ENCODE measurements around the gene SHC2. TPM values are rescaled to one million over a fixed set of nuclear protein-coding genes. Genes with fewer than 3 reads are reported as not detected.

SHC2 gene
- total RNA-seq, 1 experiment from 2014 or later: 0.18 TPM

DNA sequence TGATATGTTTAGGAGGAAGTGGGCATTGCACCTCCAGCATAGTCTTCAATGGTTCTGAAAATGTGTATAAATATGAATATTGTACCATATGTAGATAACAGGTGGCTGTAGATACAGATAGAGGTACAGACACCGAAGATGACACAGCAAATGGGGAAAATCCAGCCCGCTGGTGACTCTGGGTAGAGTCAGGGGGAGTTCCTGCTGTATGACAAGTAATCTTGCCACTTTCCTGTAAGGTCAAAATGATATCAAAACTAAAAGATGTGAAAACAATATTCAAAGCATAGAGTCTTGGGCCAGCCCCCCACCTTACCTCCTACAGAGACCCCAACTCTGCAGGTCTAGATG, 69.7 kb downstream of the SHC2 start:
- no TSS peak for BruUV-seq (replicated peaks)
- TF ChIP-seq, protein P1, sequence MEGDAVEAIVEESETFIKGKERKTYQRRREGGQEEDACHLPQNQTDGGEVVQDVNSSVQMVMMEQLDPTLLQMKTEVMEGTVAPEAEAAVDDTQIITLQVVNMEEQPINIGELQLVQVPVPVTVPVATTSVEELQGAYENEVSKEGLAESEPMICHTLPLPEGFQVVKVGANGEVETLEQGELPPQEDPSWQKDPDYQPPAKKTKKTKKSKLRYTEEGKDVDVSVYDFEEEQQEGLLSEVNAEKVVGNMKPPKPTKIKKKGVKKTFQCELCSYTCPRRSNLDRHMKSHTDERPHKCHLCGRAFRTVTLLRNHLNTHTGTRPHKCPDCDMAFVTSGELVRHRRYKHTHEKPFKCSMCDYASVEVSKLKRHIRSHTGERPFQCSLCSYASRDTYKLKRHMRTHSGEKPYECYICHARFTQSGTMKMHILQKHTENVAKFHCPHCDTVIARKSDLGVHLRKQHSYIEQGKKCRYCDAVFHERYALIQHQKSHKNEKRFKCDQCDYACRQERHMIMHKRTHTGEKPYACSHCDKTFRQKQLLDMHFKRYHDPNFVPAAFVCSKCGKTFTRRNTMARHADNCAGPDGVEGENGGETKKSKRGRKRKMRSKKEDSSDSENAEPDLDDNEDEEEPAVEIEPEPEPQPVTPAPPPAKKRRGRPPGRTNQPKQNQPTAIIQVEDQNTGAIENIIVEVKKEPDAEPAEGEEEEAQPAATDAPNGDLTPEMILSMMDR (conservative IDR thresholded peaks at IDR 0.05; ENCODE audit: low read depth, low read length): no peak
- TF ChIP-seq EZH2 (IDR thresholded peaks at IDR 0.05; ENCODE audit: low read length, unreplicated experiment): no peak
- no peak for TF ChIP-seq EZH2phosphoT487 (IDR thresholded peaks at IDR 0.05; ENCODE audit: borderline replicate concordance, low read length)
- Histone ChIP-seq H3K9ac (ENCODE audit: low read length) (no peak overlapping the region), H3K36me3 (ENCODE audit: low read depth, low read length) (no peaks in the 10 kb centered on the region), H3K27me3 (ENCODE audit: low read length) (no peaks in the 10 kb centered on the region), H3K4me2 (ENCODE audit: low read length) (no peak overlapping the region), H3K4me3 (ENCODE audit: low read length) (no peak overlapping the region), H3F3A (ENCODE audit: low read length, unreplicated experiment) (no peaks in the 10 kb centered on the region), H4K20me1 (ENCODE audit: low read length) (no peaks in the 10 kb centered on the region), H3K4me1 (ENCODE audit: insufficient read depth, low read length) (no peaks in the 10 kb centered on the region), H3K9me3 (ENCODE audit: low read length) (no peaks in the 10 kb centered on the region), H2AFZ (ENCODE audit: low read length) (no peak overlapping the region), H3K79me2 (ENCODE audit: low read length) (no peaks in the 10 kb centered on the region), H3K9me2 (replicated peaks; ENCODE audit: low read length) (no peaks in the 10 kb centered on the region), H3K27ac (ENCODE audit: low read length) (no peak overlapping the region)
- DNase-seq (no peak), ATAC-seq (no peak)
- POLR2A ChIA-PET (ENCODE audit: unreplicated experiment): no interaction called here
- CTCF ChIA-PET: no interaction called here
- intact Hi-C loops (cut with micrococcal nuclease): no loop called here

DNA sequence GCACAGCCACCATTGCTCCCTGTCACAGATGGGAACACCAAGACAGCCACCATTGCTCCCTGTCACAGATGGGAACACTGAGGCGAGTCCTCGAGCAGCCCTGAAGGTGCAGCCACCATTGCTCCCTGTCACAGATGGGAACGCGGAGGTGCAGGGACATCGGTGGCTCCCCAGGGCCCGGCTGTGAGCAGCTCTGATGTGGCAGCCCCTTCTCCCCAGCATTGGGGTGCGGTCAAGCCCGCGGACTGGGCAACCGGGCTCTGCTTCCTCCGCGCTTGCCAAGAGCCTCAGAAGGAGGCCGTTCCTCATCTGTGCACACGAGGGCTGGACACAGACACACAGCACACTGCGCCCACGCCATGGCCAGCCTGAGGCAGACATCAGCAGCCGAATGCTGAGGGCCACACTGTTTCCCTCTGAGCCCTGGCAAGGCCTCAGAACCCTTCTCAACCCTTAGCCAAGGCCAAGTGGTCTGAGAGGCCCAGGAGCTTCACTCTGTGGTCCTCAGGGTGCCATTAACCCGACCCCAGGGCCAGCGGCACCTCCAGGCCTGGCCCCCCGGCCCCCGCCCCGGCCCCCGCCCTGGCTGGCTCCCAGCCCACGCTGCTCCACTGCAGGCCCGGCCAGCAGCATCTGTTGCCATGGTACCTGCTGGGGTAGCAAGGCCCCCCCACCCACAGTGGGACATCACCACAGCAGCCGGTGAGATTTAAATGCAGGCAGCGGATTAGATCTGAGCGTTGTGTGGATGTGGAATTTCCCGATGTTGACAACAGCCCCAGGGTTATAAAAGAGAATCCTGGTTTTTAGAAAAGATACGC, 70.2 kb downstream of the SHC2 start:
- no peak overlapping the region for H3K4me3 ChIP-seq (ENCODE audit: low read length)
- POLR2A ChIA-PET (ENCODE audit: unreplicated experiment): no interaction called here
- no peak overlapping the region for H3K27ac ChIP-seq (ENCODE audit: low read length)
- H4K20me1 ChIP-seq (ENCODE audit: low read length): no peaks in the 10 kb centered on the region
- no peaks in the 10 kb centered on the region for H3F3A ChIP-seq (ENCODE audit: low read length, unreplicated experiment)
- no peak overlapping the region for H2AFZ ChIP-seq (ENCODE audit: low read length)
- no peak overlapping the region for H3K9ac ChIP-seq (ENCODE audit: low read length)
- H3K27me3 ChIP-seq (ENCODE audit: low read length): no peaks in the 10 kb centered on the region
- H3K9me3 ChIP-seq (ENCODE audit: low read length): no peaks in the 10 kb centered on the region
- BruUV-seq (replicated peaks): no TSS peak
- ATAC-seq: no peak
- no peaks in the 10 kb centered on the region for H3K36me3 ChIP-seq (ENCODE audit: low read depth, low read length)
- DNase-seq: no peak
- no peaks in the 10 kb centered on the region for H3K4me1 ChIP-seq (ENCODE audit: insufficient read depth, low read length)
- no peaks in the 10 kb centered on the region for H3K79me2 ChIP-seq (ENCODE audit: low read length)
- CTCF ChIA-PET: no interaction called here
- no peak overlapping the region for H3K4me2 ChIP-seq (ENCODE audit: low read length)
- H3K9me2 ChIP-seq (replicated peaks; ENCODE audit: low read length): no peaks in the 10 kb centered on the region
- TF ChIP-seq EZH2phosphoT487 (IDR thresholded peaks at IDR 0.05; ENCODE audit: borderline replicate concordance, low read length) (no peak), EZH2 (IDR thresholded peaks at IDR 0.05; ENCODE audit: low read length, unreplicated experiment) (no peak)
- TF ChIP-seq, protein P1 (conservative IDR thresholded peaks at IDR 0.05; ENCODE audit: low read depth, low read length): no peak
- intact Hi-C loops (cut with micrococcal nuclease): no loop called here

DNA sequence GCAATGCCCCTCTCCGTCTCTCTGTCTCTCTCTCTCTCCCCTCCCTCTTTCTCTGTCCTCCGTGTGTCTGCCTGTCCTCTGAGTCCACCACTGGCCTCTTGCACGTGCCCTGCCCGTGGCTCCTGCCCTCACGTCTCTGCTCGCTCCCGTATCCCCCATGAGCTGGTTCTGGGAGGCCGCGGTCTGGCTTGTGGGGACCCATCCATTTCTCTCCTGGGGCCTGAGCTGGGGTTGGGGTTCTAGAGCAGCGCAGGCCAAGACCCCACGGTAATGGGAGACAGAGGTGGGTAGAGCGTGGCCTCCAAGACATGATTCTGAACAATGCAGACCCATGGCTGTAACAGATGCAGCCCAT, 70.9 kb downstream of the SHC2 start:
- Histone ChIP-seq H3K4me3 (ENCODE audit: low read length) (no peak overlapping the region), H3K9me3 (ENCODE audit: low read length) (no peaks in the 10 kb centered on the region), H3K27me3 (ENCODE audit: low read length) (no peaks in the 10 kb centered on the region), H3K27ac (ENCODE audit: low read length) (no peak overlapping the region), H3K4me2 (ENCODE audit: low read length) (no peak overlapping the region), H3K36me3 (ENCODE audit: low read depth, low read length) (no peaks in the 10 kb centered on the region), H3K9ac (ENCODE audit: low read length) (no peak overlapping the region), H2AFZ (ENCODE audit: low read length) (no peak overlapping the region), H4K20me1 (ENCODE audit: low read length) (no peaks in the 10 kb centered on the region), H3K4me1 (ENCODE audit: insufficient read depth, low read length) (no peaks in the 10 kb centered on the region), H3K9me2 (replicated peaks; ENCODE audit: low read length) (no peaks in the 10 kb centered on the region), H3F3A (ENCODE audit: low read length, unreplicated experiment) (no peaks in the 10 kb centered on the region), H3K79me2 (ENCODE audit: low read length) (no peaks in the 10 kb centered on the region)
- no TSS peak for BruUV-seq (replicated peaks)
- CTCF ChIA-PET: no interaction called here
- TF ChIP-seq EZH2phosphoT487 (IDR thresholded peaks at IDR 0.05; ENCODE audit: borderline replicate concordance, low read length): no peak
- ATAC-seq (no peak), DNase-seq (no peak)
- intact Hi-C loops (cut with micrococcal nuclease): no loop called here
- POLR2A ChIA-PET (ENCODE audit: unreplicated experiment): no interaction called here

Measured in PC-3 (cell line).